A204.1 (cell line): ENCODE results near the gene RAP1B.

Experiments used
- FAIRE-seq: peaks from 2 replicates; lab custom pipeline; 2012; peaks lifted over from hg19 to GRCh38; lab: Jason Lieb, UNC

The RAP1B gene

GRCh38 chr12:68610370-68611093, at the start of gene RAP1B:
TSS of gene RAP1B (plus strand) at chr12:68610899. CDS start at chr12:68648725, 37,826 bp downstream.
- FAIRE-seq = no peak

GRCh38 chr12:68561830-68562229, 48.9 kb upstream of the RAP1B start:
- no peak for FAIRE-seq

- no peak for FAIRE-seq
Measured at GRCh38 chr12:68564166-68564565, 46.5 kb upstream of the RAP1B start.

GRCh38 chr12:68565391-68565903, 45.3 kb upstream of the RAP1B start:
- FAIRE-seq = no peak

- no peak for FAIRE-seq
Measured at GRCh38 chr12:68568922-68569569, 41.7 kb upstream of the RAP1B start.

GRCh38 chr12:68572661-68573060, 38.0 kb upstream of the RAP1B start:
- FAIRE-seq = no peak

- no peak for FAIRE-seq
Measured at GRCh38 chr12:68573406-68573805, 37.3 kb upstream of the RAP1B start.

GRCh38 chr12:68577949-68578348, 32.8 kb upstream of the RAP1B start:
- FAIRE-seq = no peak

- no peak for FAIRE-seq
Measured at GRCh38 chr12:68578765-68579164, 31.9 kb upstream of the RAP1B start.

- no peak for FAIRE-seq
Measured at GRCh38 chr12:68579254-68579653, 31.4 kb upstream of the RAP1B start.

- no peak for FAIRE-seq
Measured at GRCh38 chr12:68580911-68581310, 29.8 kb upstream of the RAP1B start.

- no peak for FAIRE-seq
Measured at GRCh38 chr12:68581926-68582325, 28.8 kb upstream of the RAP1B start.

GRCh38 chr12:68585966-68586365, 24.7 kb upstream of the RAP1B start:
- FAIRE-seq = no peak

GRCh38 chr12:68587448-68587873, 23.2 kb upstream of the RAP1B start:
- no peak for FAIRE-seq

- no peak for FAIRE-seq
Measured at GRCh38 chr12:68589194-68589593, 21.5 kb upstream of the RAP1B start.

GRCh38 chr12:68591734-68592418, 18.8 kb upstream of the RAP1B start:
- FAIRE-seq = no peak

- no peak for FAIRE-seq
Measured at GRCh38 chr12:68595241-68595640, 15.5 kb upstream of the RAP1B start.

GRCh38 chr12:68601767-68602166, 8.9 kb upstream of the RAP1B start:
- no peak for FAIRE-seq

- FAIRE-seq = no peak
Measured at GRCh38 chr12:68602720-68603119, 8.0 kb upstream of the RAP1B start.

GRCh38 chr12:68608191-68608590, 2.5 kb upstream of the RAP1B start:
- FAIRE-seq = no peak

- FAIRE-seq = no peak
Measured at GRCh38 chr12:68609998-68610369, 715 bp upstream of the RAP1B start.

GRCh38 chr12:68611094-68611805, 551 bp downstream of the RAP1B start:
- FAIRE-seq = no peak

GRCh38 chr12:68611806-68612160, 1.1 kb downstream of the RAP1B start:
- no peak for FAIRE-seq
